Stomach (tissue), 9 donors: ENCODE data around the gene RNF121. TPM values are rescaled to one million over a fixed set of nuclear protein-coding genes. Genes with fewer than 3 reads are reported as not detected.

Source experiments
- DNase-seq, 2 donors: peaks; one replicate each; pipeline versions ENCODE4 v3.0.0 to v3.0.0-alpha.2; 2013 to 2019
- H3K27ac ChIP-seq, 5 donors: fragments of 200-600 bp in 4 of 5; sonication (generic) in 4 of 5; one replicate each; pipeline ENCODE4 v1.5.1; 2013 to 2019; ENCODE audit warnings: mild to moderate bottlenecking in 1 of 5, moderate library complexity in 1 of 5
- H3K27me3 ChIP-seq, 3 donors: fragments of 200-600 bp; sonication (generic); one replicate each; pipeline ENCODE4 v1.5.1; 2017 to 2019; ENCODE audit warnings: mixed run types in 1 of 3
- H3K36me3 ChIP-seq, 4 donors: fragments of 200-600 bp; sonication (generic); 1 replicate in 3 of 4; 2 replicates in 1 of 4; pipeline ENCODE4 v1.5.1; 2016 to 2019
- H3K4me1 ChIP-seq, 4 donors: fragments of 200-600 bp; sonication (generic); one replicate each; pipeline ENCODE4 v1.5.1; 2016 to 2019
- H3K4me3 ChIP-seq, 4 donors: fragments of 200-600 bp; sonication (generic) in 3 of 4; one replicate each; pipeline ENCODE4 v1.5.1; 2016 to 2019; ENCODE audit warnings: mild to moderate bottlenecking in 1 of 4
- H3K9me3 ChIP-seq, 4 donors: fragments of 200-600 bp; sonication (generic); one replicate each; pipeline ENCODE4 v1.5.1; 2016 to 2019
- EP300 ChIP-seq: sonication (generic); formaldehyde crosslinking; IDR thresholded peaks from one replicate; pipeline ENCODE4 v1.6.1; 2017; ENCODE audit warnings: antibody characterized with exemption
- POLR2A ChIP-seq, 4 donors: fragments of 450-650 bp; IDR thresholded peaks; one replicate each; pipeline ENCODE4 v1.6.1; 2016; ENCODE audit warnings: antibody characterized with exemption in 4 of 4, control low read depth in 2 of 4, mild to moderate bottlenecking in 1 of 4, moderate library complexity in 1 of 4
- POLR2AphosphoS5 ChIP-seq, 3 donors: sonication (generic); formaldehyde crosslinking; IDR thresholded peaks; one replicate each; pipeline ENCODE4 v1.6.1; 2016; ENCODE audit warnings: antibody characterized with exemption in 3 of 3
- WGBS, 5 donors: extraction: QIAGEN DNeasy Blood & Tissue Kit in 3 of 5; methylation state at CpG; one replicate each; pipeline versions ENCODE4 v1.1.5 to v1.1.7; 2013 to 2018; 5-methylcytosine and 5-hydroxymethylcytosine counted together
- intact Hi-C: fragments of 100-400 bp; cut with DNase I; formaldehyde crosslinking; loops from one replicate; pipeline ENCODE4 v1.15.1; 2023; ENCODE audit warnings: low total_unique reads
- polyA plus RNA-seq, 3 donors: library from polyadenylated mRNA; stranded (reverse); fragments of 200-250 nt; gene quantifications; one replicate each; pipeline ENCODE4 v1.2.3, GENCODE V29; 2013
- total RNA-seq, 5 donors: library from RNA; depleted of rRNA; stranded (reverse); fragments of >200 nt; gene quantifications; one replicate each; pipeline versions ENCODE4 v1.1.0 to v1.2.3, GENCODE V29; 2014 to 2016
- TF ChIP-seq, protein P1 (sequence below), 7 experiments: fragments of 450-650 bp in 4 of 7; fragments of 200-600 bp in 3 of 7; sonication (generic) in 3 of 7; IDR thresholded peaks; one replicate each; pipeline ENCODE4 v1.5.1; 2016 to 2019; ENCODE audit warnings: antibody characterized with exemption in 7 of 7, control low read depth in 2 of 7, mild to moderate bottlenecking in 1 of 7
- donor health status: healthy with polysubstance abuse.
- donor health status: Bipolar disorder and iron deficiency.
- donor health status: healthy.

Gene RNF121
- total and polyA plus RNA-seq, 8 donors: 10.0 to 363 (median 20.8) TPM

DNA sequence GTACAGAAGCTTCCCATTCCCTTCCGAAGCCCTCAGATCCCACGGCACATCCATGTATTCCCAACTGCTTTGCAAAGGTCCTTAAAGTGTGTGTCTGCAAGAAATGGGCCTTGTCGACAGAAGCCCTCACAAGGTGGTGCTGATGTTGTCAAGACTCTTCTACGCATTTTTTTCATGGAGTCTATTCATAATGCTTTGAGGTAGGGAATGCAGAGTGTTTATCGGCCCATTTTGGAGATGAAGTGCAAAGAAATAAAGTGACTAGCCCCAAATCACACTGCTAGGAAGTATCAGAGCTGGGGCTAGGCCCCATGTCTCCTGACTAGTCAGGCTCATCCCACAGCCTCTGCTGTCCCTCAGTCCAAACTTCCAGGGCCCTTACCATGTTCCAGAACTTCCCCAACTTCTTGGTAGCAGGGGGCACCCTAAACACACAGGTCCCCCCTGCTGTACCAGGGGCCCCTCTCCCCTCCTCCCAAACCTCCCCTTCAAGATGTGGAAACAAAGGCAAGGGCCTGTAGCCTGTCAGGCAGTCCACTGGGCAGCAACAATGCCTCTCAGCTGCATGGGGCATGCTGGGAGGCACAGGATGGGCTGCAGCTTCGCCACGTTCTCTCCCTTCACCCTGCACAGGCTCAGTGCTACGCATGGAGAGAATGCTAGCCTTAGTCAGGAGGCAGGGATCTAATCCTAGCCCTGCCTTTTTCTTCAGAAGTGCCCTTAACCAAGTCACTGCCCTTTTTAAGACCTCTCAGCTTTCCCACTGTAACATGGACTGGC, 77.7 kb downstream of the RNF121 start:
- intact Hi-C loops: no loop called here
- Histone ChIP-seq H3K4me3 (no peak overlapping the region), H3K4me1 (peaks cover 0 to 56% (median 16%) of the 10 kb centered on the region in 4 donors), H3K27ac (peak overlapping the region in 1 of 5 donors; percentile 2), H3K27me3 (no peaks in the 10 kb centered on the region), H3K36me3 (peaks cover 89 to 100% (median 100%) of the 10 kb centered on the region in 4 donors), H3K9me3 (no peaks in the 10 kb centered on the region)
- TF ChIP-seq, protein P1, sequence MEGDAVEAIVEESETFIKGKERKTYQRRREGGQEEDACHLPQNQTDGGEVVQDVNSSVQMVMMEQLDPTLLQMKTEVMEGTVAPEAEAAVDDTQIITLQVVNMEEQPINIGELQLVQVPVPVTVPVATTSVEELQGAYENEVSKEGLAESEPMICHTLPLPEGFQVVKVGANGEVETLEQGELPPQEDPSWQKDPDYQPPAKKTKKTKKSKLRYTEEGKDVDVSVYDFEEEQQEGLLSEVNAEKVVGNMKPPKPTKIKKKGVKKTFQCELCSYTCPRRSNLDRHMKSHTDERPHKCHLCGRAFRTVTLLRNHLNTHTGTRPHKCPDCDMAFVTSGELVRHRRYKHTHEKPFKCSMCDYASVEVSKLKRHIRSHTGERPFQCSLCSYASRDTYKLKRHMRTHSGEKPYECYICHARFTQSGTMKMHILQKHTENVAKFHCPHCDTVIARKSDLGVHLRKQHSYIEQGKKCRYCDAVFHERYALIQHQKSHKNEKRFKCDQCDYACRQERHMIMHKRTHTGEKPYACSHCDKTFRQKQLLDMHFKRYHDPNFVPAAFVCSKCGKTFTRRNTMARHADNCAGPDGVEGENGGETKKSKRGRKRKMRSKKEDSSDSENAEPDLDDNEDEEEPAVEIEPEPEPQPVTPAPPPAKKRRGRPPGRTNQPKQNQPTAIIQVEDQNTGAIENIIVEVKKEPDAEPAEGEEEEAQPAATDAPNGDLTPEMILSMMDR (IDR thresholded peaks at IDR 0.05): no peak
- no peak for TF ChIP-seq EP300
- TF ChIP-seq POLR2A (IDR thresholded peaks at IDR 0.05): no peak
- TF ChIP-seq POLR2AphosphoS5 (IDR thresholded peaks at IDR 0.05): no peak
- 76 to 88% (median 86%) methylated on average over 8 of the region's 8 CpGs for WGBS, 5 donors
- DNase-seq: no peak

DNA sequence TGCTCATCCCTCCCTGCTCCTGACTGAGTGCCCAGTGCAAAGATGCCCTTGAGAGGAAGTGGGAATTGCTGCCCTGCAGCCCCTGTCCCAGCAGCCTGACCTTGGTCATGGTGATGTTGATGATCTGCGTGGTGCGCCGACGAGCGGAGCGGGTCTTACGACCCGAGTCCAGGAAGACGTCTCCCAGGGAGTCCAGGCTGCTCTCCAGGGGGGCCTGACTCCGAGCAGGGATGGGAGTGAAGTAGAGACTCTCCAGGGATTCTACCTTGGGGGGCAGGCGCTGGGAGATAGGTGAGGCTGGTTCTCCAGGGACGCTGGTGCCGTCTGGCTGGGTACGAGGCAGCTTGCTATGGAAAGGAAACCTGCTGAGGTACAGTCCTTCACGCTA, 78.2 kb downstream of the RNF121 start:
- Histone ChIP-seq H3K4me1 (peaks cover 0 to 55% (median 19%) of the 10 kb centered on the region in 4 donors), H3K4me3 (no peak overlapping the region), H3K27ac (no peak overlapping the region), H3K9me3 (no peaks in the 10 kb centered on the region), H3K27me3 (no peaks in the 10 kb centered on the region), H3K36me3 (peaks cover 95 to 100% (median 100%) of the 10 kb centered on the region in 4 donors)
- intact Hi-C loops: no loop called here
- DNase-seq: no peak
- 86 to 91% (median 90%) methylated on average over 11 to 15 of the region's 15 CpGs for WGBS, 5 donors
- TF ChIP-seq POLR2AphosphoS5 (IDR thresholded peaks at IDR 0.05): no peak
- TF ChIP-seq, protein P1 (IDR thresholded peaks at IDR 0.05): no peak
- TF ChIP-seq POLR2A (IDR thresholded peaks at IDR 0.05): no peak
- TF ChIP-seq EP300: no peak

DNA sequence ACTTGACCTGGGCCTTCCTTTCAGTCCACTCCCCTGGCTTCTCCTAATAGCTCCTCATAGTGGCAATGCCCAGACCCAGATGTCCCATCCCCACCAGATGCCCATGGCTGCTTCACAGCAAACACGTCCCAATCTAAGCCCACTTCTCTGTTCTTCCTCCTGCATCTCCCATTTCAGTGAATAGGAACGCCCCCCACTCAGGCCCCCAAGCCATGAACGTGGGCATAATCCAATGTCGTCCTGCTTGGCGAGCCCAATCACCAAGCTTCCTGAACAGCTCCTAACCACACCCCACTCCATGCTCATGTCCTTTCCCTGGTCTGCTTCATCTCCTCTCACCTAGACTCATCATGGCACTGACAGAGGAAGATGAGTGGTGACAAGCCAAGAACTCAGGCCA, 78.7 kb downstream of the RNF121 start:
- TF ChIP-seq EP300 (no peak), POLR2AphosphoS5 (IDR thresholded peaks at IDR 0.05) (no peak), POLR2A (IDR thresholded peaks at IDR 0.05) (no peak)
- TF ChIP-seq, protein P1 (IDR thresholded peaks at IDR 0.05): no peak
- Histone ChIP-seq H3K27ac (no peak overlapping the region), H3K9me3 (no peaks in the 10 kb centered on the region), H3K36me3 (peaks cover 100% of the 10 kb centered on the region in 4 donors), H3K4me1 (peaks cover 3 to 56% (median 22%) of the 10 kb centered on the region in 4 donors), H3K4me3 (no peak overlapping the region), H3K27me3 (no peaks in the 10 kb centered on the region)
- 77 to 85% (median 82%) methylated on average over 5 of the region's 5 CpGs for WGBS, 5 donors
- intact Hi-C loops: no loop called here
- DNase-seq: no peak

DNA sequence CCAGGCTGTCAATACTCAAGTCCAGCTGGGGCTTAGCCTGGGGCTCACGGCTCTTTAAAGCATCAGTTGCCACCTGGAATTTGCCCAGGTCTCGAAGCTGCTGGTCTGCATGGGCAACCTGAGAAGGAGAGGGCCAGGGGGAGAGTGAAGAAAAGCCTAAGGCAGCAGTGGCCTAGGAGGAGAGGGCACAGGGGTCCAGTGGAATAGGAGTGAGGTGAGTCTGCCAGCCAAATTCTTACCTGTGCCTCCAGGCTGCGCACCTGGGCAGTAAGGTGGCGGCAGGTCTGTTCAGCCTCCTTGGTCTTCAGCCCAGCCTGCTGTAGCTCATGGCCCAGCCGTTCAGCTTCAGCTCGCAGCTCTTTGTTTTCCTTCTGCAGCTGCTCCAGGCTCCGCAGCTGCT, 79.9 kb downstream of the RNF121 start:
- intact Hi-C loops: no loop called here
- WGBS, 5 donors: 76 to 93% (median 82%) methylated on average over 5 to 7 of the region's 7 CpGs
- H3K4me3 ChIP-seq: no peak overlapping the region
- H3K4me1 ChIP-seq: peaks cover 15 to 56% (median 33%) of the 10 kb centered on the region in 4 donors
- H3K27me3 ChIP-seq: no peaks in the 10 kb centered on the region
- peaks cover 100% of the 10 kb centered on the region in 4 donors for H3K36me3 ChIP-seq
- no peak for DNase-seq
- TF ChIP-seq POLR2A (IDR thresholded peaks at IDR 0.05): no peak
- no peak for TF ChIP-seq POLR2AphosphoS5 (IDR thresholded peaks at IDR 0.05)
- TF ChIP-seq, protein P1 (IDR thresholded peaks at IDR 0.05): no peak
- no peak for TF ChIP-seq EP300
- H3K27ac ChIP-seq: no peak overlapping the region
- no peaks in the 10 kb centered on the region for H3K9me3 ChIP-seq
